Smooth muscle cell (in vitro differentiated cells): ENCODE results near the gene SLC6A12. TPM values are rescaled to one million over a fixed set of nuclear protein-coding genes. Genes with fewer than 3 reads are reported as not detected.
"Not testable (repeated sequence)": the region's sequence is repeated elsewhere in the genome, so short reads cannot be mapped to it uniquely, and the experiment has no call there.

ENCODE experiments used
- DNase-seq: peaks from one replicate; lab custom pipeline; 2025; ENCODE audit not compliant: unreplicated experiment; lab: John Stamatoyannopoulos, UW
- H2AFZ ChIP-seq: fragments of 200-600 bp; sonication (generic); 2 replicates; pipeline ENCODE4 v1.6.0; 2016; ENCODE audit warnings: antibody characterized with exemption, low read depth, mild to moderate bottlenecking
- H3F3A ChIP-seq: fragments of 200-600 bp; sonication (generic); 2 replicates; pipeline ENCODE4 v1.6.0; 2017; ENCODE audit warnings: antibody characterized with exemption, low read depth
- H3K27ac ChIP-seq: fragments of 200-600 bp; sonication (generic); 2 replicates; pipeline ENCODE4 v1.5.1; 2016; ENCODE audit warnings: low read depth, mild to moderate bottlenecking
- H3K27me3 ChIP-seq: fragments of 200-600 bp; sonication (generic); 2 replicates; pipeline ENCODE4 v1.6.1; 2016; ENCODE audit warnings: low read depth, mild to moderate bottlenecking
- H3K36me3 ChIP-seq: fragments of 200-600 bp; sonication (generic); 2 replicates; pipeline ENCODE4 v1.5.1; 2016; ENCODE audit warnings: low read depth
- H3K4me1 ChIP-seq: fragments of 200-600 bp; sonication (generic); 2 replicates; pipeline ENCODE4 v1.5.1; 2016; ENCODE audit warnings: low read depth
- H3K4me2 ChIP-seq: fragments of 200-600 bp; sonication (generic); 2 replicates; pipeline ENCODE4 v1.6.0; 2016; ENCODE audit warnings: mild to moderate bottlenecking
- H3K4me3 ChIP-seq: fragments of 200-600 bp; sonication (generic); 2 replicates; pipeline ENCODE4 v1.5.1; 2016; ENCODE audit warnings: mild to moderate bottlenecking
- H3K79me2 ChIP-seq: fragments of 200-600 bp; sonication (generic); 2 replicates; pipeline ENCODE4 v1.6.0; 2016; ENCODE audit warnings: low read depth, mild to moderate bottlenecking
- H3K9ac ChIP-seq: fragments of 200-600 bp; sonication (generic); 2 replicates; pipeline ENCODE4 v1.6.0; 2016; ENCODE audit warnings: low read depth
- H3K9me3 ChIP-seq: fragments of 200-600 bp; sonication (generic); replicated peaks from 2 replicates; pipeline ENCODE4 v1.5.1; 2016; ENCODE audit warnings: low read depth
- H4K20me1 ChIP-seq: fragments of 200-600 bp; sonication (generic); 2 replicates; pipeline ENCODE4 v1.6.0; 2016; ENCODE audit warnings: low read depth
- whole genome bisulfite sequencing: methylation state at CpG from one replicate; pipeline ENCODE4 v1.1.7; 2016; ENCODE audit warnings: low lambda C conversion rate; 5-methylcytosine and 5-hydroxymethylcytosine counted together
- polyA plus RNA-seq: library from polyadenylated mRNA; unstranded; fragments of >200 nt; fragmentation: Nextera tagmentation; extraction: Ambion mirVana; gene quantifications from 2 replicates; pipeline ENCODE4 v1.2.1, GENCODE V29; 2016
- total RNA-seq: library from RNA; depleted of rRNA; stranded (reverse); fragments of >200 nt; gene quantifications from 2 replicates; pipeline ENCODE4 v1.2.3, GENCODE V29; 2014
- TF ChIP-seq, protein P1 (sequence below): fragments of 200-600 bp; sonication (generic); IDR thresholded peaks from 2 replicates; pipeline ENCODE4 v1.5.1; 2017; ENCODE audit warnings: borderline replicate concordance, mild to moderate bottlenecking, antibody characterized with exemption; ENCODE audit not compliant: insufficient read depth, poor library complexity, severe bottlenecking

Gene SLC6A12
- total and polyA plus RNA-seq, 2 experiments from 2014 or later: 0.22 TPM; not detected in 1

- WGBS: 97% methylated on average over 3 of the region's 3 CpGs
- no peaks in the 10 kb centered on the region for H3K36me3 ChIP-seq
- no peaks in the 10 kb centered on the region for H3K79me2 ChIP-seq
- H3F3A ChIP-seq: no peaks in the 10 kb centered on the region
- no peak overlapping the region for H3K4me3 ChIP-seq
- no peaks in the 10 kb centered on the region for H4K20me1 ChIP-seq
- H3K4me2 ChIP-seq: no peak overlapping the region
- no peak for DNase-seq
- no peaks in the 10 kb centered on the region for H3K9me3 ChIP-seq
- TF ChIP-seq, protein P1, sequence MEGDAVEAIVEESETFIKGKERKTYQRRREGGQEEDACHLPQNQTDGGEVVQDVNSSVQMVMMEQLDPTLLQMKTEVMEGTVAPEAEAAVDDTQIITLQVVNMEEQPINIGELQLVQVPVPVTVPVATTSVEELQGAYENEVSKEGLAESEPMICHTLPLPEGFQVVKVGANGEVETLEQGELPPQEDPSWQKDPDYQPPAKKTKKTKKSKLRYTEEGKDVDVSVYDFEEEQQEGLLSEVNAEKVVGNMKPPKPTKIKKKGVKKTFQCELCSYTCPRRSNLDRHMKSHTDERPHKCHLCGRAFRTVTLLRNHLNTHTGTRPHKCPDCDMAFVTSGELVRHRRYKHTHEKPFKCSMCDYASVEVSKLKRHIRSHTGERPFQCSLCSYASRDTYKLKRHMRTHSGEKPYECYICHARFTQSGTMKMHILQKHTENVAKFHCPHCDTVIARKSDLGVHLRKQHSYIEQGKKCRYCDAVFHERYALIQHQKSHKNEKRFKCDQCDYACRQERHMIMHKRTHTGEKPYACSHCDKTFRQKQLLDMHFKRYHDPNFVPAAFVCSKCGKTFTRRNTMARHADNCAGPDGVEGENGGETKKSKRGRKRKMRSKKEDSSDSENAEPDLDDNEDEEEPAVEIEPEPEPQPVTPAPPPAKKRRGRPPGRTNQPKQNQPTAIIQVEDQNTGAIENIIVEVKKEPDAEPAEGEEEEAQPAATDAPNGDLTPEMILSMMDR: no peak
- H2AFZ ChIP-seq: no peak overlapping the region
- H3K27ac ChIP-seq: no peak overlapping the region
- no peak overlapping the region for H3K9ac ChIP-seq
- no peaks in the 10 kb centered on the region for H3K27me3 ChIP-seq
- H3K4me1 ChIP-seq: no peaks in the 10 kb centered on the region
Measured at GRCh38 chr12:236445-236844, 22.5 kb upstream of the SLC6A12 start.

- H3K9ac ChIP-seq, H3K4me3 ChIP-seq, H3K27me3 ChIP-seq, H4K20me1 ChIP-seq, H3K36me3 ChIP-seq, H3K27ac ChIP-seq, H2AFZ ChIP-seq, H3K9me3 ChIP-seq, H3K4me2 ChIP-seq, H3F3A ChIP-seq, DNase-seq, H3K79me2 ChIP-seq, H3K4me1 ChIP-seq: not testable (repeated sequence)
- WGBS: 81% methylated on average over 4 of the region's 4 CpGs
Measured at GRCh38 chr12:235967-236366, 22.0 kb upstream of the SLC6A12 start.

DNA sequence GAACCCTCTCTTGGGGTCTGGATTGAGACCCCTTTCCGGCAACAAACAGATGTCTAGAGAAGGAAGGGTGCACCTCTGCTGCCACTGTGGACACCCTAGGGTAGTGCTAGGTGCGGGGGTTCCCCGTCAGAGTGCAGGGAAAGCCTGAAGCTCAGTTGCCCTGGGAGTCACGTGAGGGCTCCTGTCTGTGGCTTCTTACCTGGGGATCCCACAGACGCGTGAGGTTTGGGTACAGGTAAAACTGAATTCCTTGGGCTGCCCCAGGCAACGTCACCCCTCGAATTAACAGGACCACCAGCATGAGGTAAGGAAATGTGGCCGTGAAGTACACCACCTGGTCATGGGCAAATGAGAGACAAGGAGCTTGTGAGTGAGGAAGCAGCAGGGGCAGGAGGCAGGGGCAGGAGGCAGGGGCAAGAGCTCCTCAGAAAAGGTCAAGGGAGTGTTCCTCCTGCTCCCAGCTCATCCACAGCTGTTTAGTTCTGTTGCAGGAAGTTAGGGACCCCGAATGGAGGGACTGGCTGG lies 21.0 kb upstream of the SLC6A12 start:
- Histone ChIP-seq H3K9ac (no peak overlapping the region), H3F3A (no peaks in the 10 kb centered on the region), H3K36me3 (no peaks in the 10 kb centered on the region), H3K27ac (no peak overlapping the region), H3K9me3 (no peaks in the 10 kb centered on the region), H2AFZ (no peak overlapping the region), H4K20me1 (no peaks in the 10 kb centered on the region), H3K27me3 (no peaks in the 10 kb centered on the region), H3K4me2 (no peak overlapping the region), H3K79me2 (no peaks in the 10 kb centered on the region), H3K4me1 (peaks cover 8% of the 10 kb centered on the region), H3K4me3 (no peak overlapping the region)
- 93% methylated on average over 10 of the region's 10 CpGs for WGBS
- DNase-seq: no peak
- TF ChIP-seq, protein P1: no peak

DNA sequence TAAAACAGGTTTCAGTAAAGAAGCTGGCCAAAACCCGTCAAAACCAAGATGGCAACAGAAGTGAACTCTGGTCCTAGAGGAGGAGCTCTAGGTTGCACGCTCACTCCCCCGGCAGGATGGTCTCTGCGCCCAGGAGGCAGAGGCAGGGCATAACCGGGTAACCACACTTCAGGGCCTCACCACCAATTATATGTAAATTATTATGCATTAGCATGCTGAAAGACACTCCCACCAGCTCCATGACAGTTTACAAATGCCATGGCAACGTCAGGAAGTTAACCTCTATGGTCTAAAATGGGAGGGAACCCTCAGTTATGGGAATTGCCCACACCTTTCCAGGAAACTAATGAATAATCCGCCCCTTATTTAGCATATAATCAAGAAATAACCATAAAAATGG lies 20.1 kb upstream of the SLC6A12 start:
- H3K9me3 ChIP-seq: no peaks in the 10 kb centered on the region
- H3K27ac ChIP-seq: no peak overlapping the region
- TF ChIP-seq, protein P1: no peak
- no peak overlapping the region for H2AFZ ChIP-seq
- H3F3A ChIP-seq: no peaks in the 10 kb centered on the region
- no peak overlapping the region for H3K4me3 ChIP-seq
- H3K27me3 ChIP-seq: no peaks in the 10 kb centered on the region
- no peaks in the 10 kb centered on the region for H3K79me2 ChIP-seq
- WGBS: 85% methylated on average over 7 of the region's 7 CpGs
- H3K9ac ChIP-seq: no peak overlapping the region
- H3K36me3 ChIP-seq: no peaks in the 10 kb centered on the region
- peaks cover 8% of the 10 kb centered on the region for H3K4me1 ChIP-seq
- no peaks in the 10 kb centered on the region for H4K20me1 ChIP-seq
- no peak overlapping the region for H3K4me2 ChIP-seq
- no peak for DNase-seq
